Suprapubic skin (tissue), 4 donors: ENCODE results near the gene UNC119. TPM values are rescaled to one million over a fixed set of nuclear protein-coding genes. Genes with fewer than 3 reads are reported as not detected.
"Not testable (repeated sequence)": the region's sequence is repeated elsewhere in the genome, so short reads cannot be mapped to it uniquely, and the experiment has no call there.

Experiments
- DNase-seq, 2 donors: peaks; one replicate each; pipeline ENCODE4 v3.0.0-alpha.2; 2019; ENCODE audit warnings: low spot score in 2 of 2
- H3K27ac ChIP-seq: fragments of 200-600 bp; sonication (generic); one replicate; pipeline ENCODE4 v1.5.1; 2019
- H3K27me3 ChIP-seq: fragments of 200-600 bp; sonication (generic); one replicate; pipeline ENCODE4 v1.5.1; 2019
- H3K36me3 ChIP-seq: fragments of 200-600 bp; sonication (generic); one replicate; pipeline ENCODE4 v1.5.1; 2019
- H3K4me1 ChIP-seq: fragments of 200-600 bp; sonication (generic); one replicate; pipeline ENCODE4 v1.5.1; 2019
- H3K4me3 ChIP-seq: fragments of 200-600 bp; sonication (generic); one replicate; pipeline ENCODE4 v1.5.1; 2019; ENCODE audit warnings: mild to moderate bottlenecking
- H3K9me3 ChIP-seq: fragments of 200-600 bp; sonication (generic); one replicate; pipeline ENCODE4 v1.5.1; 2019
- CTCF ChIP-seq, 2 donors: fragments of 200-600 bp in 1 of 2; fragments of 450-650 bp in 1 of 2; sonication (generic) in 1 of 2; IDR thresholded peaks; one replicate each; pipeline ENCODE4 v1.5.1; 2016 to 2019; ENCODE audit warnings: antibody characterized with exemption in 2 of 2, mild to moderate bottlenecking in 1 of 2, moderate library complexity in 1 of 2
- EP300 ChIP-seq: sonication (generic); formaldehyde crosslinking; IDR thresholded peaks from one replicate; pipeline ENCODE4 v1.6.1; 2017; ENCODE audit warnings: antibody characterized with exemption
- POLR2A ChIP-seq, 2 donors: fragments of 450-650 bp; IDR thresholded peaks; one replicate each; pipeline ENCODE4 v1.6.1; 2017; ENCODE audit warnings: antibody characterized with exemption in 2 of 2, mild to moderate bottlenecking in 2 of 2, moderate library complexity in 2 of 2
- POLR2AphosphoS5 ChIP-seq, 3 donors: sonication (generic); formaldehyde crosslinking; IDR thresholded peaks; one replicate each; pipeline ENCODE4 v1.6.1; 2017; ENCODE audit warnings: antibody characterized with exemption in 3 of 3
- WGBS: methylation state at CpG from one replicate; pipeline ENCODE4 v1.1.5; 2018; 5-methylcytosine and 5-hydroxymethylcytosine counted together
- total RNA-seq, 4 donors: library from RNA; depleted of rRNA; stranded (reverse); fragments of >200 nt; gene quantifications; one replicate each; pipeline ENCODE4 v1.1.0, GENCODE V29; 2016

The UNC119 gene
- total RNA-seq, 4 donors from 2014 or later = 29.0 to 36.2 (median 32.6) TPM

GRCh38 chr17:28523186-28523585 lies 29.2 kb downstream of the UNC119 start:
- no peak for DNase-seq
- Histone ChIP-seq H3K27ac (no peak overlapping the region), H3K4me1 (peaks cover 36% of the 10 kb centered on the region), H3K27me3 (no peaks in the 10 kb centered on the region), H3K9me3 (no peaks in the 10 kb centered on the region), H3K36me3 (no peaks in the 10 kb centered on the region), H3K4me3 (no peak overlapping the region)
- TF ChIP-seq CTCF (IDR thresholded peaks at IDR 0.05) (no peak), POLR2AphosphoS5 (IDR thresholded peaks at IDR 0.05) (no peak), POLR2A (IDR thresholded peaks at IDR 0.05) (no peak), EP300 (no peak)
- 79% methylated on average over 2 of the region's 6 CpGs for WGBS

GRCh38 chr17:28522281-28522680 lies 30.1 kb downstream of the UNC119 start:
- H3K27me3 ChIP-seq, H3K4me3 ChIP-seq, H3K36me3 ChIP-seq, H3K27ac ChIP-seq, DNase-seq, H3K9me3 ChIP-seq: not testable (repeated sequence)
- 85% methylated on average over 4 of the region's 4 CpGs for WGBS
- peaks cover 28% of the 10 kb centered on the region for H3K4me1 ChIP-seq

- Histone ChIP-seq H3K4me3 (no peak overlapping the region), H3K27ac (no peak overlapping the region), H3K27me3 (no peaks in the 10 kb centered on the region), H3K9me3 (no peaks in the 10 kb centered on the region), H3K4me1 (peaks cover 22% of the 10 kb centered on the region), H3K36me3 (no peaks in the 10 kb centered on the region)
- no peak for DNase-seq
- TF ChIP-seq POLR2A (IDR thresholded peaks at IDR 0.05) = no peak
- no peak for TF ChIP-seq CTCF (IDR thresholded peaks at IDR 0.05)
- TF ChIP-seq POLR2AphosphoS5 (IDR thresholded peaks at IDR 0.05) = no peak
- no peak for TF ChIP-seq EP300
- 57% methylated on average over 8 of the region's 21 CpGs for WGBS
These were observed 30.9 kb downstream of the UNC119 start for GRCh38 chr17:28521311-28522085.

GRCh38 chr17:28520687-28521086 lies 31.7 kb downstream of the UNC119 start:
- no peaks in the 10 kb centered on the region for H3K9me3 ChIP-seq
- 69% methylated on average over 6 of the region's 6 CpGs for WGBS
- H3K36me3 ChIP-seq = no peaks in the 10 kb centered on the region
- H3K27me3 ChIP-seq = no peaks in the 10 kb centered on the region
- TF ChIP-seq EP300 = no peak
- H3K27ac ChIP-seq = no peak overlapping the region
- H3K4me1 ChIP-seq = peaks cover 14% of the 10 kb centered on the region
- no peak for DNase-seq
- no peak overlapping the region for H3K4me3 ChIP-seq

GRCh38 chr17:28519236-28519635 lies 33.2 kb downstream of the UNC119 start:
- 63% methylated on average over 5 of the region's 5 CpGs for WGBS
- Histone ChIP-seq H3K9me3 (no peaks in the 10 kb centered on the region), H3K27me3 (peaks cover 4% of the 10 kb centered on the region), H3K36me3 (no peaks in the 10 kb centered on the region), H3K27ac (no peak overlapping the region), H3K4me1 (peaks cover 6% of the 10 kb centered on the region), H3K4me3 (no peak overlapping the region)
- no peak for TF ChIP-seq POLR2AphosphoS5 (IDR thresholded peaks at IDR 0.05)
- no peak for TF ChIP-seq POLR2A (IDR thresholded peaks at IDR 0.05)
- TF ChIP-seq EP300 = no peak
- no peak for TF ChIP-seq CTCF (IDR thresholded peaks at IDR 0.05)
- no peak for DNase-seq

GRCh38 chr17:28518578-28518977 lies 33.8 kb downstream of the UNC119 start:
- WGBS = 89% methylated on average over 7 of the region's 7 CpGs
- no peak for TF ChIP-seq CTCF (IDR thresholded peaks at IDR 0.05)
- TF ChIP-seq POLR2A (IDR thresholded peaks at IDR 0.05) = no peak
- no peak for TF ChIP-seq EP300
- no peak for TF ChIP-seq POLR2AphosphoS5 (IDR thresholded peaks at IDR 0.05)
- peaks cover 6% of the 10 kb centered on the region for H3K27me3 ChIP-seq
- H3K9me3 ChIP-seq = no peaks in the 10 kb centered on the region
- peaks cover 13% of the 10 kb centered on the region for H3K4me1 ChIP-seq
- no peak for DNase-seq
- H3K4me3 ChIP-seq = no peak overlapping the region
- no peaks in the 10 kb centered on the region for H3K36me3 ChIP-seq
- H3K27ac ChIP-seq = no peak overlapping the region
